AG20443 (cell line): ENCODE data around the gene PMVK.

Source experiments
- DNase-seq: peaks from one replicate; pipeline ENCODE4 v3.0.0; 2012; ENCODE audit warnings: low spot score, mixed read lengths

The PMVK gene

GRCh38 chr1:154878371-154879037, 58.0 kb downstream of the PMVK start:
- peak; percentile 86 for DNase-seq

- no peak for DNase-seq
These were observed 59.0 kb downstream of the PMVK start for GRCh38 chr1:154877370-154877974.

GRCh38 chr1:154876842-154877369, 59.6 kb downstream of the PMVK start:
- DNase-seq: no peak
